GM19023 (cell line): ENCODE results near the gene TCEANC2.
"Not testable (repeated sequence)": the region's sequence is repeated elsewhere in the genome, so short reads cannot be mapped to it uniquely, and the experiment has no call there.

Experiments
- ATAC-seq: cut with Tn5 transposase; IDR thresholded peaks from one replicate; pipeline ENCODE4 v1.9.1; 2021; ENCODE audit warnings: mild to moderate bottlenecking, moderate library complexity; ENCODE audit not compliant: unreplicated experiment

Gene TCEANC2

DNA sequence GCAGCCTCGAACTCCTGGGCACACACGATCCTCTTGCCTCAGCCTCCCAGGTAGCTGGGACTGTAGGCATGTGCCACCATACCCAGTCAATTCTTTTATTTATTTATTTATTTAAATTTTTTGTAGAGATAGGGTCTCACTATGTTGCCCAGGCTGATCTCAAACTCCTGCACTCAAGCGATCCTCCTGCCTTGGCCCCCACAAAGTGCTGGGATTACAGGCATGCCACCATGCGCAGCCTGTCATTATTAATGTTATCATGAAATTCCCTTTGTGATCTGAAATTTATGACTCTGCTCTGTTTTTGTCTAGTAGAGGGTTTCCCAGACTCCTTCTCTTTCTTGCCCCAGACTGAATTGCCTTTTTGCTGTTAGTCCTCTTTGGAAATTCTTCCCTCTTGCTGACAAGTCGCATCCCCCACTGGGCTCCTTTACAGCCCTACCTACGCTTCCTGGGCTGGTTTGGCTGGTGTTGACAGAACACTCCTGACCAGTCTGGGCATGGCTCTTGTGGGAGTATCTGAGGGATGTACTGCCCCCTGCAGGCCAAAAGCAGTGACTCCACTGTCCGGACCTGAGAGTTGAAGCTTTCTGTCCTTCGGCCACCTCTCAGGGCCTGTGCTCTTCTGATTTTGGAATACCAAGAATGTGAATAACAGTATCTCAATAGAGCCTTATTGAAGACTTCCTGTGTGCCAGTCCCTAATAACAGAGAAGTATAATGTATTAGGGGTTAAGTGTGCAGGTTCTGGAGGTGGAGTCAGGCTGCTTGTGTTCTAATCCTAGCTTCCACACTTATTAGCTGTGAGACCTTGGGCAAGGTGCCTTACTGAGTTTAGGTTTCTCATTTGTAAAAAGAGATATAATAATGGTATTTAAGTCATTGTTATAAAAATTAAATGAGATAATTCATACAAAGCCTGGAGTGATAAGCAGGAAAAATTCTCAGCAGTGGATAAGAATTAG lies 28.2 kb downstream of the TCEANC2 start:
- ATAC-seq, result no peak

GRCh38 chr1:54084794-54085193 lies 31.4 kb downstream of the TCEANC2 start:
- no peak for ATAC-seq

DNA sequence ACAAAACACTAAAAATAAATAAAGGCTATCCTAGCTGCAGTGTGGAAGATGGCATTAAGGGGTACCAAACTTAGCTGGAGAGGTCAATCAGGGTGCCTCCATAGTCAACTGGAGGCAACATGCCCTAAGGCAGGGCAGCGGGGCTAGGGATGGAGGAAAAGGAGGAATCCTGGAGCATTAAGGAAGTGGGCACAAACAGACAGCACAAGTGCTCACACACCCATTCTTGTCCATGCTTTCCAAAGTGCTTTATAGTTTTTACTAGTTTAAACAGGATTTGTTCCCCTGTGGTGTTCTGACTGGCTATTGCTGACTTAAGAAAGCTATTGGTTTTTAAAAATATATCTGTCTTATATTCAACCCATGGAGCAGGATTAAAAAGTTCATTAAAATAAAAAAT lies 33.3 kb downstream of the TCEANC2 start:
- ATAC-seq, result no peak

DNA sequence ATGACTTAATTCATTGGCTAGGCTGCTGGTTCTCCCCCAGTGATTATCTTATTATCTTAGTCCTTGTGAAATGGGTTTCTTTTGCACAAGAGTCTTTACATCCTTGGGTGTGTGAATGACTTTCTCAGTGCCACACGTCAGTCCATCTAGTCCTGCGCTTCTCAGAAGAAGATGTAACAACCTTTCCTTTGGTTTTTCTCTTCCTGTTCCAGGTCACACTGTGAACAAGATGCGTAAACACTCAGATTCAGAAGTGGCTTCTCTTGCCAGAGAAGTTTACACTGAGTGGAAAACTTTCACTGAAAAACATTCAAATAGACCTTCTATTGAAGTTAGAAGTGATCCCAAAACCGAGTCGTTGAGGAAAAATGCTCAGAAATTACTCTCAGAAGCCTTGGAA lies 35.0 kb downstream of the TCEANC2 start:
- ATAC-seq, result no peak

DNA sequence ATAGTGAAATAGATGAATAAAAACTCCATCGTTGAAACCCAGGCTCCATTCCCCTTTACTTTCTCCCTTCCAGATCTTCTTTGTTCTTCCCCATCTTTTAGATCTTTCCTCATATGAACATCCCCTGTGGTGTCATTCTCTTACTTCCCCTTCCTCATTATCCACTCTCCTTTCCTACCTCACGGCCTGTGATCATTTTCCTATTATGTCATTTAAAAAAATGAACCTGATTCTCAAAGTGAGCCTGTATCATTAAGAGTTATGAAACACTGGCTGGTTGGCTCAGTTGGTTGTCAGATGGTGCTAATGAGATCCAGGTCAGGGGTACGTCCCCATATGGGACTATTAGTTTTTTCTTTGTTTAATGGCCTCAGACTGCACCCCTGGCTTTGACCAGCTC lies 38.3 kb downstream of the TCEANC2 start:
- ATAC-seq, result no peak

DNA sequence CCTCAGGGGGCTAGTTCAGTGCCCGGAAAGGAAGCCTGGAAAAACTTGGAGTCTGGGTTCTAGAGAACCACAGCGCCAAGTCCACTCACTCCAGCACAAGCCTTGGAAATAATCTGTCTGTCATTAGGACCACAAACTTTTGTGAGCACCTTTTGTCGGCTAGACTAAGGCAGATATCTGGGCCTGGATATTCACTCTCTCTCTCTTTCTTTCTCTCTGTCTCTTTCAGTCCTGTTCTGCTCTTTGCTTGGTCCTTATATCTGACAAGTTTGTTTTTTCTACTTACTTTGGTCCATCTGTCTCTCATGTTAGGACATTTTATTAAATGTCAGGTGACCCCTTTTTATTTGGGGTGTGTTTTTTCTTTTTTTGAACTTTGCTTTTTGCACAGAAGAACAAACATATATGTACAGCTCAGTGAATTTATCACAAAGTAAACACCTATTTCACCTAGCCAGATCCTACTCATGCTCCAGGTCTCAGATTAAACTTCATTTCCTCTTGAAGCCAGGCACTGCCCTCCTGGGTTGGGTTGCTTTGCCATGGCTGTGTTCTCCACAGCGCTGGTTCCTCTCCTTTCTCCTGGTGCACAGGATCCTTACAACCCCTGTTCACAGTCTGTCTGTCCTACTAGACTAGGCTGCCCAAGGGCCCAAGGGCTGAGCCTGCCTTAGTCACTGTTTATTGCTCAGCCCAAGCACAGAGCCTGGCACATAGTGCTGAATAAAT lies 40.8 kb downstream of the TCEANC2 start:
- no peak for ATAC-seq

DNA sequence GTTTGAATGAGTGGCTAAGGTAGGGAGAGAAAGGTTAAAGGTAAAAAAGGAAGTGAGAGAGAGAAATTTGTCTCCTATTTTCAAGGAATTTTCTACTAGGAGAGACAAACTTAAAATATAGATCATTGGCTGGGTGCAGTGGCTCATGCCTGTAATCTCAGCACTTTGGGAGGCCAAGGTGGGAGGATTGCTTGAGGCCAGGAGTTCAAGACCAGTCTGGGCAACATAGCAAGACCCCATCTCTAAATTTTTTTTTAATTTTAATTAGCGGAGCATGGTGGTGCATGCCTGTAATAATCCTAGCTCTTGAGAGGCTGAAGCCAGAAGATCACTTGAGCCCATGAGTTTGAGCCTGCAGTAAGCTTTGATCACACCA lies 41.3 kb downstream of the TCEANC2 start:
- not testable (repeated sequence) for ATAC-seq

- ATAC-seq, result no peak
Observed at GRCh38 chr1:54095546-54096226, 42.3 kb downstream of the TCEANC2 start.

DNA sequence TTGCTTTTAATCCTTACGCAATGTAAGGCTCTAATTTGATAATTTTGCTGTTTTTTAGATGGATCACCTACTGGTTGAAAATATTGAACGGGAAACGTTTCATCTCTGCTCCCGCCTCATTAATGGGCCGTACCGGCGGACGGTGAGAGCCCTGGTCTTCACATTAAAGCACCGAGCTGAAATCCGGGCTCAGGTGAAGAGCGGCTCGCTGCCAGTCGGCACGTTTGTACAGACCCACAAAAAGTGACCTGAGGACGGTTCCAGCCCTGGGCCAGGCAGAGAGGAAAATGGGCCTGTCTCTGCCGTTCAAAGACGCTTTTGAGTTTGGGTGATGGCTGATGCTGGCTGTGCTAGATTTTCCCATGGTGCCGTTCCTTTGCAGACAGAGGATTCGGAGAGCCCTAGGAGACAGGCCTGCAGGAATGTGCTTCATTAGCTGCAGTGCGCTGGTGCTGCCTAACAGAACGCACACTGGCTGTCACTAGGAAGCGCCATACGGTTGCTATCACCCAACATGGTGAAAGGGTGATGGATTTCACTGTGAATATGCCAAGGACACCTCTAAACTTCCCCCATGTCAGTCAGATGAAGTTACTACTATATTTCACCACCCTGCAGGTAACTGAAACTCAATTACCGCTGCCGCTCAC lies 42.9 kb downstream of the TCEANC2 start:
- ATAC-seq, result no peak

- no peak for ATAC-seq
Observed at GRCh38 chr1:54096877-54097240, 43.5 kb downstream of the TCEANC2 start.

- no peak for ATAC-seq
Observed at GRCh38 chr1:54099061-54099610, 45.7 kb downstream of the TCEANC2 start.

- ATAC-seq, result no peak
Observed at GRCh38 chr1:54100500-54100899, 47.1 kb downstream of the TCEANC2 start.

DNA sequence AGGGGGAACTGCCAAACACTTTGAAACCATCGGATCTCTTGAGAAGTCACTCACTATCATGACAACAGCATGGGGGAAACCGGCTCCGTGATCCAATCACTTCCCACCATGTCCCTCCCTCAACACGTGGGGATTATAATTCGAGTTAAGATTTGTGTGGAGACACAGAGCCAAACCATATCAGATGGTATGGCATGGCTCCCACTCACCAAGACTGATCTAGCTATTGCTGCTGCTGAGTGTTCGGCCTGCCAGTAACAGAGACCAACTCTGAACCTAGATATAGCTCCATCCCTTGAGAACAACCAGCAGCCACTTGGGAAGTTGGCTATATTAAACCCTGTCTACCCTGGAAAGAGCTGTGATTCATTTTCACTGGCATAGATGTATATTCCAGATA lies 50.0 kb downstream of the TCEANC2 start:
- ATAC-seq, result no peak

DNA sequence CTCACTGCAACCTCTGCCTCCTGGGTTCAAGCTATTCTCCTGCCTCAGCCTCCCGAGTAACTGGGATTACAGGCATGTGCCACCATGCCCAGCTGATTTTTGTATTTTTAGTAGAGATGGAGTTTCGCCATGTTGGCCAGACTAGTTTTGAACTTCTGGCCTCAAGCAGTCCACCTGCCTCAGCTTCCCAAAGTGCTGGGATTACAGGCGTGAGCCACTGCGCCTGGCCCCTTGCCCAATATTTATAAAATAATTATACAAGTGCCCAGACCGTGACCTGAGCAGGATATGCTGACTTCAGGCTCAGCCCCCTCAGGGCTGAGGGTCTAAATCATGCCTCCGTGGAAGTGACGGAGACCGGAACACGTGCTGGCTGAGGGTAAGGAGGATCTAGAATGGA lies 51.2 kb downstream of the TCEANC2 start:
- ATAC-seq, result not testable (repeated sequence)

- ATAC-seq, result no peak
Observed at GRCh38 chr1:54105080-54105479, 51.7 kb downstream of the TCEANC2 start.

DNA sequence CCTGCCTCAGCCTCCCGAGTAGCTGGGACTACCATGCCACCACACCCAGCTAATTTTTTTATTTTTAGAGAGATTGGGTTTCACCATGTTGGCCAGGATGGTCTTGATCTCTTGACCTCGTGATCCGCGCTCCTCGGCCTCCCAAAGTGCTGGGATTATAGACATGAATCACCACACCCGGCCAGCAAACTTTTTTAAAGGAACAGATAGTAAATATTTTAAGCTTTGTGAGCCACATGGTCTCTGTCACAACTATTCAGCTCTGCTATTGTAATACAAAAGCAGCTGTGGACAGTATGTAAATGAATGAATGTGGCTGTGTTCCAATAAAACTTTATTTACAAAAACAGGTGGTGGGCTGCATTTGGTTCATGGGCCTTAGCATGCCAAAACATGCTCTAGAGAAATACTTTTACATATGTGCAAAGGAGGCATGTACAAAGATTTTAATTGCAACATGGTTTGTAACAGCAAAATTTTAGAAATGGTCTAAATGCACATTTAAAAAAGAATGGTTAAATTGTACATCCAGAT lies 52.4 kb downstream of the TCEANC2 start:
- ATAC-seq, result no peak

GRCh38 chr1:54107131-54107530 lies 53.7 kb downstream of the TCEANC2 start:
- no peak for ATAC-seq

- no peak for ATAC-seq
Observed at GRCh38 chr1:54108156-54108555, 54.7 kb downstream of the TCEANC2 start.

DNA sequence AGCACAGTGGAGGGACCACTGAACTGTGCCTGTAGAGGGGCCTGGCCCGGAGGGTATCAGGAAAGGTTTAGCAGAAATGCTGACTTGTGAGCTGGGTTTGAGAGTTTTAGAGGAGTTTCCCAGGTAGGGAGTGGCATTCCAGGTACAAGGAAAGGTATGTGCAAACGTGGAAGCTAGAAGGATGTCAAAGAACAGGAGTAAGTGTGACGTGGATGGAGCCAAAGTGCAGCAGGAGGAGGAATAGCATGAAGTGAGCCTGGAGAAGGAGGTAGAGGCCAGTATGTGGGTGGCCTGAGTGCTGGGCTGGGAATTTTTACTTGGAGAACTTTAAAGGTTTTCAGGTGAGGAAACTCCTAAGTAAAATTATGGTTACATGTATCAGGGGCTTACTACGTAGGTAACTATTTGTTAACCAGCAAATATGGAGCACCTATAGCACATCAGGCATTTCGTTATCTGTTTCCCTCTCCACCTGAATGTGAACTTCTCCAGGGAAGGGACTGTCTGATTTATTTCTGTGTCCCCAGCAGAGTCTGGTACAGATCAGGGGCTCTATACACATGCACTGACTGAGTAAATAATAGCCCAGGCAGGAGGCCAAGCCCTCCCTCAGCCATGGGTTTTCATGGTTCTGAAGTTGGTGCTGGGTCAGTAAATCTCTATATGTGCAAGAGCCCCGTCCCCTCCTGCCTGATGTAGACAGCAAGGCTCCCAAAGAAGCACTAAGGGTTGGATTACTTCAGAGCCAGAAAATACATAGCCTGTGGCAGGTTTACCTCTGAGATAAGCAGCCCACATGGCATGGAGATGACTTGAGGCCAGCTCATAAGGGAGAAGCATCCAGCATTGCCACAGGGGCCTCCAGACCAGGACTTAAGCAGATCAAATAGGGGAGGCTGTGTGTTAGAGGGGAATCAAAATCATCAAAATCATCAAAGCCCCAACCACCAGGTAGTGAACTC lies 56.0 kb downstream of the TCEANC2 start:
- ATAC-seq, result no peak
